ENCODE data around the gene UIMC1. TPM values are rescaled to one million over a fixed set of nuclear protein-coding genes. Genes with fewer than 3 reads are reported as not detected.
A peak's percentile ranks its signal among the peaks of the same experiment; 100 is the strongest.
"Not testable (repeated sequence)": the region's sequence is repeated elsewhere in the genome, so short reads cannot be mapped to it uniquely, and the experiment has no call there.

The UIMC1 gene
- total and polyA plus RNA-seq, 12 donors, result 11.2 to 58.1 (median 35.9) TPM

GRCh38 chr5:176875783-176876505 lies 130.6 kb downstream of the UIMC1 start:
- TF ChIP-seq POLR2A (IDR thresholded peaks at IDR 0.05), result no peak
- TF ChIP-seq, protein P1, sequence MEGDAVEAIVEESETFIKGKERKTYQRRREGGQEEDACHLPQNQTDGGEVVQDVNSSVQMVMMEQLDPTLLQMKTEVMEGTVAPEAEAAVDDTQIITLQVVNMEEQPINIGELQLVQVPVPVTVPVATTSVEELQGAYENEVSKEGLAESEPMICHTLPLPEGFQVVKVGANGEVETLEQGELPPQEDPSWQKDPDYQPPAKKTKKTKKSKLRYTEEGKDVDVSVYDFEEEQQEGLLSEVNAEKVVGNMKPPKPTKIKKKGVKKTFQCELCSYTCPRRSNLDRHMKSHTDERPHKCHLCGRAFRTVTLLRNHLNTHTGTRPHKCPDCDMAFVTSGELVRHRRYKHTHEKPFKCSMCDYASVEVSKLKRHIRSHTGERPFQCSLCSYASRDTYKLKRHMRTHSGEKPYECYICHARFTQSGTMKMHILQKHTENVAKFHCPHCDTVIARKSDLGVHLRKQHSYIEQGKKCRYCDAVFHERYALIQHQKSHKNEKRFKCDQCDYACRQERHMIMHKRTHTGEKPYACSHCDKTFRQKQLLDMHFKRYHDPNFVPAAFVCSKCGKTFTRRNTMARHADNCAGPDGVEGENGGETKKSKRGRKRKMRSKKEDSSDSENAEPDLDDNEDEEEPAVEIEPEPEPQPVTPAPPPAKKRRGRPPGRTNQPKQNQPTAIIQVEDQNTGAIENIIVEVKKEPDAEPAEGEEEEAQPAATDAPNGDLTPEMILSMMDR (IDR thresholded peaks at IDR 0.05), result no peak
- H3K27me3 ChIP-seq, result peaks cover 4% of the 10 kb centered on the region
- H3K36me3 ChIP-seq (replicated peaks in 1 of 2), result no peaks in the 10 kb centered on the region
- H3K9me3 ChIP-seq (replicated peaks in 1 of 3), result no peaks in the 10 kb centered on the region
- WGBS, 4 donors, result 30 to 38% (median 35%) methylated on average over 24 to 27 of the region's 27 CpGs
- intact Hi-C loops (cut with DNase I), result no loop called here
- DNase-seq, result no peak
- H3K4me3 ChIP-seq, result no peak overlapping the region
- no peaks in the 10 kb centered on the region for H3K4me1 ChIP-seq (replicated peaks in 1 of 2)
- H3K27ac ChIP-seq, result no peak overlapping the region

- no peak for DNase-seq
- Histone ChIP-seq H3K9me3 (replicated peaks in 1 of 3) (no peaks in the 10 kb centered on the region), H3K36me3 (replicated peaks in 1 of 2) (no peaks in the 10 kb centered on the region), H3K27ac (no peak overlapping the region), H3K4me1 (replicated peaks in 1 of 2) (no peaks in the 10 kb centered on the region), H3K4me3 (no peak overlapping the region), H3K27me3 (peaks cover 4% of the 10 kb centered on the region)
- intact Hi-C loops (cut with DNase I), result no loop called here
- WGBS, 4 donors, result 48 to 58% (median 51%) methylated on average over 17 of the region's 17 CpGs
- TF ChIP-seq, protein P1 (IDR thresholded peaks at IDR 0.05), result no peak
- TF ChIP-seq POLR2A (IDR thresholded peaks at IDR 0.05), result no peak
Observed at GRCh38 chr5:176875014-176875550, 131.5 kb downstream of the UIMC1 start.

- 69 to 79% (median 74%) methylated on average over 12 to 20 of the region's 20 CpGs for WGBS, 4 donors
- peaks cover 4% of the 10 kb centered on the region for H3K27me3 ChIP-seq
- intact Hi-C loops (cut with DNase I), result no loop called here
Observed at GRCh38 chr5:176874198-176874780, 132.3 kb downstream of the UIMC1 start.

DNA sequence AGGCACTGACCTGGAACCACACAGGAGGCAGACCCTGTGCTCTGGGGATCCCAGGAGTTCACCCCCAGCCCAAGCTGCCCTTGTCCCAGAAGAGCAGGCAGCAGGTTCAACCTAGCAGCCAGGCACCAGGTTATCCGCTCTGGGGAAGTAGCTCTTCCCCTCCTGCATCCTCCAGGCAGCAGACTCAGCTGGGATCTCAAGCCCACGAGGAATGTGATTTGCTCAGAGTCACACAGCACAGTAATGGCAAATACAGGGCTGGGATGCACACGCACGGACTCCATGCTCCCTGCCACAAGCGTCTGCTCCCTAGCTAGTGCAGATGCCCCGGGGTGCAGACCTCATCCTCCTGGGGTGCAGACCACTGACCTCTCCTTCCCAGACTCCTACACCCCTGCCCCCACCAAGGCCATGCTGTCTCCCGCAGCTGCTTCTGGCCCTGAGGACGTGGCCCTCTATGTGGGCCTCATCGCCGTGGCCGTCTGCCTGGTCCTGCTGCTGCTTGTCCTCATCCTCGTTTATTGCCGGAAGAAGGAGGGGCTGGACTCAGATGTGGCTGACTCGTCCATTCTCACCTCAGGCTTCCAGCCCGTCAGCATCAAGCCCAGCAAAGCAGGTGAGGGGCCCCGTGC lies 132.9 kb downstream of the UIMC1 start:
- Histone ChIP-seq H3K4me1 (replicated peaks in 1 of 2) (no peaks in the 10 kb centered on the region), H3K9me3 (replicated peaks in 1 of 3) (no peaks in the 10 kb centered on the region), H3K27ac (no peak overlapping the region), H3K4me3 (no peak overlapping the region), H3K27me3 (peaks cover 4% of the 10 kb centered on the region), H3K36me3 (replicated peaks in 1 of 2) (no peaks in the 10 kb centered on the region)
- 40 to 61% (median 56%) methylated on average over 8 to 16 of the region's 16 CpGs for WGBS, 4 donors
- DNase-seq, result peak in 1 of 7 donors; percentile 71
- TF ChIP-seq, protein P1 (IDR thresholded peaks at IDR 0.05), result no peak
- no peak for TF ChIP-seq POLR2A (IDR thresholded peaks at IDR 0.05)
- intact Hi-C loops (cut with DNase I), result no loop called here

More at GRCh38 chr5:176874198-176874780, 132.3 kb downstream of the UIMC1 start:
- H3K4me3 ChIP-seq, result no peak overlapping the region
- no peaks in the 10 kb centered on the region for H3K9me3 ChIP-seq (replicated peaks in 1 of 3)
- no peaks in the 10 kb centered on the region for H3K4me1 ChIP-seq (replicated peaks in 1 of 2)
- no peak overlapping the region for H3K27ac ChIP-seq
- H3K36me3 ChIP-seq (replicated peaks in 1 of 2), result no peaks in the 10 kb centered on the region
- DNase-seq, result no peak
- TF ChIP-seq POLR2A (IDR thresholded peaks at IDR 0.05), result no peak
- TF ChIP-seq, protein P1 (IDR thresholded peaks at IDR 0.05), result no peak

- H3K4me3 ChIP-seq; H3K27me3 ChIP-seq; H3K9me3 ChIP-seq (replicated peaks in 1 of 3); DNase-seq; H3K36me3 ChIP-seq (replicated peaks in 1 of 2); H3K4me1 ChIP-seq (replicated peaks in 1 of 2); intact Hi-C loops (cut with DNase I); H3K27ac ChIP-seq: not testable (repeated sequence)
- WGBS, 4 donors, result 65 to 75% (median 70%) methylated on average over 2 of the region's 2 CpGs
Observed at GRCh38 chr5:176873011-176873410, 133.6 kb downstream of the UIMC1 start.

GRCh38 chr5:176872586-176872985 lies 134.0 kb downstream of the UIMC1 start:
- H3K4me1 ChIP-seq (replicated peaks in 1 of 2); H3K27ac ChIP-seq; H3K36me3 ChIP-seq (replicated peaks in 1 of 2); DNase-seq; intact Hi-C loops (cut with DNase I); H3K27me3 ChIP-seq; H3K4me3 ChIP-seq; H3K9me3 ChIP-seq (replicated peaks in 1 of 3): not testable (repeated sequence)
- 50 to 83% (median 70%) methylated on average over 1 to 2 of the region's 2 CpGs for WGBS, 4 donors

Data from adrenal gland (tissue), 12 donors.